Activated CD4-positive, alpha-beta T cell treated with anti-CD3 and anti-CD28 coated beads, Interleukin-2, amount 50 U/mL, for 48 hours (primary cell): Measurements from ENCODE around the gene PSIP1.
"Not testable (repeated sequence)": the region's sequence is repeated elsewhere in the genome, so short reads cannot be mapped to it uniquely, and the experiment has no call there.

Source experiments
- DNase-seq, 2 experiments: peaks; one replicate each; pipeline ENCODE4 v3.0.0-alpha.2; 2020

The PSIP1 gene

GRCh38 chr9:15430920-15431844 is 79.6 kb downstream of the PSIP1 start:
- no peak for DNase-seq

- not testable (repeated sequence) for DNase-seq
Observed at GRCh38 chr9:15427702-15428101, 83.1 kb downstream of the PSIP1 start.

DNA sequence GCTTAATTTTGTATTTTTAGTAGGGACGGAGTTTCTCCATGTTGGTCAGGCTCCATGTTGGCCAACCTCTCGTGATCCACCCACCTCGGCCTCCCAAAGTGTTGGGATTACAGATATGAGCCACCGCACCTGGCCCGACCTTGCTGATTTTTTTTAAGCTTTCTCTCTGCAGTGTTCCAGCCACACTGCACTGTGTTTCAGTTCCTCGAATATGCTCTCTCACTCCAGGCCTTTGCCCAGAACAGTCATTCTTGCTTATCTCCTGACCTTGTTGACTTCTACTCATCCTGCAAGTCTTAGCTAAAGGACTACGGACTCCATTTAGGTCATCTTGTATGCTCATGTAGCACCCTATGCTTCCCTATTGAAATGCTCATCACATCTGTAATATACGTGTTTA is 84.8 kb downstream of the PSIP1 start:
- DNase-seq: no peak

- no peak for DNase-seq
Observed at GRCh38 chr9:15423231-15423985, 87.4 kb downstream of the PSIP1 start.

DNA sequence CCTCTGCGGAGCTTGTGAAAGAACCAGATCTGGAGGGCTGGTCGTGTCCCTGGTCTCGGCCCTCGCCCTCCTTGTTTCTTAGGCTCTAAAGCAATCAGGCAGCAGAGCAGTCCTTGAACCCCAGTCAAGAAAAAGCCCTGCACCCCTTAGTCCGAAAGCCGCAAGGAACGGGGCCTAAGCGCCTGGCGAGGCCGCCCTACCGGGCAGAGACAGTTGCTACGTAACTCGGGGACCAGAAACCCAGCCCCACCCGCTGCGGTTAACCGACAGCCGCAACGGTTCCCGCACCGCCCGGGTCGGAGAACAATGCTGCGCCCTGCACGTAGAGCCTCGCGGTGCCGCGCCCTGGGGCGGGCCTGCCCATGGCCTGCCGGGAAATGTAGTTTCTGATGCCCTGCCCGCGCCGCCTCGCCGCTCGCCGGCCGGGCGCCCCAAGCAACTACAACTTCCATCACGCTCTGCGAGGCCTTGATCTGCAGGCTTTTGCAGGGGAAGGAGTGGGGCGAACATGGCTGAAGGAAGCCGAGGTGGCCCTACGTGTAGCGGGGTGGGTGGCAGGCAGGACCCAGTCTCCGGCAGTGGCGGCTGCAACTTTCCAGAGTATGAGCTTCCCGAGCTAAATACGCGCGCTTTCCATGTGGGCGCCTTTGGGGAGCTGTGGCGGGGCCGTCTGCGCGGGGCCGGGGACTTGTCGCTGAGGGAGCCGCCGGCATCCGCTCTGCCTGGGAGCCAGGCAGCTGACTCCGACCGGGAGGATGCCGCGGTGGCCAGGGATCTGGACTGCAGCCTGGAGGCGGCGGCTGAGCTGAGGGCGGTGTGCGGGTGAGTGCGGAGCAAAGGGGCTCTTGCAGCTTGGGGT is 88.2 kb downstream of the PSIP1 start, which contains the start of gene SNAPC3:
SNAPC3 (plus strand) TSS at position 505 of the 859 bp plus-strand sequence; CDS start at position 509, 4 bp downstream.
- peak; percentile 92 to 95 for DNase-seq

DNA sequence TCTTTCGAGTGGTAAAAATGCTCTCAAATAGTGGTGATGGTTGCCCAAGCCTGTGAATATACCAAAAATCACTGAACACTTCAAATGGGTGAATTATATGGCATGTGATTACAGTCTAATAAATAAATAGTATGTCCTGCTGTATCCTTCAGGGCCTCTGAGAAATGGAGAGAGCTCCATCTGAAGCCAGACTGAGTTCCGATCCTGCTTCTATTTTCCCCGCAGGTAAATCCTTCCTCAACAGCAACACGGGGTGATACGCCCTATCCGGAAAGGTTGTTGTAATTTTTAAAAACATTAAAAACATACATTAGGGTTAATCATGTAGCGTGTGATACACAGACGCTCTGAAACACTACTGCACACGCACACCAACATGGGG is 88.8 kb downstream of the PSIP1 start:
- DNase-seq: no peak

GRCh38 chr9:15421532-15421931 is 89.2 kb downstream of the PSIP1 start:
- no peak for DNase-seq

GRCh38 chr9:15420796-15421195 is 90.0 kb downstream of the PSIP1 start:
- no peak for DNase-seq

DNA sequence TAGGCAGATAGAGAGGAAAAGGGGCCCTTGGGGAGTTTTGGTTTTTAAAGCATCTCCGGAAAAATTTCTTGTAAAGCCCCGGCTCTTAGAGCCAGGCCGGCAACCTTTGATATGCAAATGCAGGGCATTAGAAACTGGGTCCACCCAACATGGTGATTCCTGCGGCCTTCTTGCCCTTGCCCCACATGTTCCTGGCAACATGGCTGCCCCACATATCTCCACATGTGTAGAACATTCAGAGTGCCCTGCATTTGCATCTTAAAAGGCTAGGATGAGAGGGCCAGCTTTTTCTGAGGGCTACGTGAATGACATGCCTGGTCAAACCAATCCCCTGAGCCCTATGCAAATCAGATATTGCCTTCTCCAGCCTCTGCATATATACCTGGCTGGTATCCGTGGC is 93.1 kb downstream of the PSIP1 start:
- no peak for DNase-seq

- DNase-seq: peak; percentile 28 to 44
Observed at GRCh38 chr9:15416880-15417279, 93.9 kb downstream of the PSIP1 start.
